Tibial nerve (tissue), 3 donors: ENCODE measurements around the gene PCDHB9.

Experiments
- EP300 ChIP-seq, 2 donors: sonication (generic); formaldehyde crosslinking; IDR thresholded peaks; one replicate each; pipeline ENCODE4 v1.6.1; 2017; ENCODE audit warnings: antibody characterized with exemption in 2 of 2, mild to moderate bottlenecking in 1 of 2
- POLR2A ChIP-seq, 2 donors: fragments of 450-650 bp; IDR thresholded peaks; one replicate each; pipeline ENCODE4 v1.6.1; 2017; ENCODE audit warnings: antibody characterized with exemption in 2 of 2, mild to moderate bottlenecking in 2 of 2, moderate library complexity in 2 of 2

DNA sequence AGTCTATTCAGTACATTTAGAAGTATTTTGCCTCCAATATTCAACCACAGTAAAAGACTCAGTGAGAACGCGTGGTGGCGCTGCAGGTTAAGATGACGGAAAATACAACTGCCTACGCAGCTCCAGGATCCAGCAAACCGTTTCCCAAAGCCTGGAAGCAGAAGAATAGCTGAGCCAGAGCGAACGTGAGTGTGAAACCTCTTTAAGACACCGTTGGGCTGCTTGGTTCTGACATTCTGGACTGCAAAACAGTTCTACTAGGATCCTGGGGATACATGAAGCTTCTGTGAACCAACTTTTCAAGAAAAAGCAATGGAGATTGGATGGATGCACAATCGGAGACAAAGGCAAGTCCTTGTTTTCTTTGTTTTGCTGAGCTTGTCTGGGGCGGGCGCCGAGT lies 4.7 kb upstream of the PCDHB9 start, which contains the start of gene PCDHB16:
- TF ChIP-seq EP300 (IDR thresholded peaks at IDR 0.05) (peak in 1 of 2 donors; percentile 34), POLR2A (IDR thresholded peaks at IDR 0.05) (no peak)
